GM12801 (cell line): Measurements from ENCODE around the gene AFAP1L2.

ENCODE experiments used
- TF ChIP-seq, protein P1 (sequence below): IDR thresholded peaks from one replicate; pipeline ENCODE4 v1.5.1; 2011; ENCODE audit warnings: control low read depth; ENCODE audit not compliant: insufficient read length; ENCODE audit errors: extremely low read depth

AFAP1L2 gene

DNA sequence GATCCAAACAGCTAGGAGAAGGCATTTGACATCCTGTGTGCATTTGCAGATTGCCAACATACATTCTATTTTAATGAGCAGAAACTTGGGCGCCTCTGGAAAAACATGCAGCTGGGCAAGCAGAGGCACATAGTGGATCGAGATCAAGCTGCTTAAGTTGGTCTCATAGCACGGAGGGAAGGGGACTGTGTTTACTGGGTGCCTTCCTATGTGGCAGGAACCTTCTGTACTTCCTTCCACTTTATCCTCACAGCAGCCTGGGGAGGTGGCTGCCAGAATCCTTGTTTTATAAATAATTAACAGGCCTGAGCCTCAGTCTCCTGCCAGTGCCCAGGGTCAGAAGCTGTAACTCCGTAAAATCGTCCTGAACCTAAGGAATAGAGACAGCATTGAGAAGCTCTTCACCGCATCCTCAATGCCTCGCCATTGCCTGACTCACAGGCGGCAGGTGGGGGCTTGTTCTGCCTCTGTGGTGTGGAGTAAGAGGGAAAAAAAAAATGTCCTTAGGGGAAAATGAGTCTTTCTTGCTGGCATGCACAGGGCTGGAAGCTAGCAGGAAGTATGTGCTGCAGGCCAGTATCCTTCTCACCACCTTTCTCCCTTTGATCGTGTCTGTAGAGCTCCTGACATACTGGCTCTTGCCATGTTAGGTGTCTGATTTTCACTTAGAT is 159.0 kb downstream of the AFAP1L2 start:
- TF ChIP-seq, protein P1, sequence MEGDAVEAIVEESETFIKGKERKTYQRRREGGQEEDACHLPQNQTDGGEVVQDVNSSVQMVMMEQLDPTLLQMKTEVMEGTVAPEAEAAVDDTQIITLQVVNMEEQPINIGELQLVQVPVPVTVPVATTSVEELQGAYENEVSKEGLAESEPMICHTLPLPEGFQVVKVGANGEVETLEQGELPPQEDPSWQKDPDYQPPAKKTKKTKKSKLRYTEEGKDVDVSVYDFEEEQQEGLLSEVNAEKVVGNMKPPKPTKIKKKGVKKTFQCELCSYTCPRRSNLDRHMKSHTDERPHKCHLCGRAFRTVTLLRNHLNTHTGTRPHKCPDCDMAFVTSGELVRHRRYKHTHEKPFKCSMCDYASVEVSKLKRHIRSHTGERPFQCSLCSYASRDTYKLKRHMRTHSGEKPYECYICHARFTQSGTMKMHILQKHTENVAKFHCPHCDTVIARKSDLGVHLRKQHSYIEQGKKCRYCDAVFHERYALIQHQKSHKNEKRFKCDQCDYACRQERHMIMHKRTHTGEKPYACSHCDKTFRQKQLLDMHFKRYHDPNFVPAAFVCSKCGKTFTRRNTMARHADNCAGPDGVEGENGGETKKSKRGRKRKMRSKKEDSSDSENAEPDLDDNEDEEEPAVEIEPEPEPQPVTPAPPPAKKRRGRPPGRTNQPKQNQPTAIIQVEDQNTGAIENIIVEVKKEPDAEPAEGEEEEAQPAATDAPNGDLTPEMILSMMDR = no peak
